PC-3 (cell line): ENCODE measurements around the gene CES5A. TPM values are rescaled to one million over a fixed set of nuclear protein-coding genes. Genes with fewer than 3 reads are reported as not detected.
"Not testable (repeated sequence)": the region's sequence is repeated elsewhere in the genome, so short reads cannot be mapped to it uniquely, and the experiment has no call there.

Experiments
- ATAC-seq: fragments of 200-7000 bp; cut with Tn5 transposase; 2 replicates; pipeline ENCODE4 v1.9.1; 2020; ENCODE audit warnings: mild to moderate bottlenecking, moderate library complexity
- BruUV-seq: library from RNA; stranded (reverse); fragments of 400-500 nt; replicated peaks from 2 replicates; lab custom pipeline; 2021; lab: Mats Ljungman, UMichigan
- CTCF ChIA-PET: fragments of 300-600 bp; sonication (Branson Sonifier 250); formaldehyde crosslinking; loops from one replicate; lab custom pipeline; 2022; ENCODE audit warnings: antibody characterized with exemption; lab: Charles Lee
- POLR2A ChIA-PET: fragments of 300-600 bp; sonication (Branson Sonifier 250); formaldehyde crosslinking; loops from one replicate; lab custom pipeline; 2022; ENCODE audit warnings: antibody characterized with exemption; ENCODE audit not compliant: unreplicated experiment; lab: Charles Lee
- DNase-seq: peaks from one replicate; pipeline ENCODE4 v3.0.0-alpha.2; 2015
- H2AFZ ChIP-seq: fragments of 300-600 bp; sonication (generic); 2 replicates; pipeline ENCODE4 v1.6.0; 2016; ENCODE audit warnings: antibody characterized with exemption, low read length
- H3F3A ChIP-seq: fragments of 300-600 bp; sonication (generic); one replicate; pipeline ENCODE4 v1.6.0; 2017; ENCODE audit warnings: antibody characterized with exemption, low read length, control low read depth, mild to moderate bottlenecking; ENCODE audit not compliant: unreplicated experiment
- H3K27ac ChIP-seq: fragments of 300-600 bp; sonication (generic); 2 replicates; pipeline ENCODE4 v1.5.1; 2016; ENCODE audit warnings: mild to moderate bottlenecking, low read length
- H3K27me3 ChIP-seq: fragments of 300-600 bp; sonication (generic); 2 replicates; pipeline ENCODE4 v1.6.1; 2016; ENCODE audit warnings: low read length, mixed read lengths
- H3K36me3 ChIP-seq: fragments of 300-600 bp; sonication (generic); 2 replicates; pipeline ENCODE4 v1.6.1; 2016; ENCODE audit warnings: low read depth, mixed run types, low read length, mixed read lengths
- H3K4me1 ChIP-seq: fragments of 300-600 bp; sonication (generic); 2 replicates; pipeline ENCODE4 v1.5.1; 2016; ENCODE audit warnings: low read length; ENCODE audit not compliant: insufficient read depth
- H3K4me2 ChIP-seq: fragments of 300-600 bp; sonication (generic); 2 replicates; pipeline ENCODE4 v1.6.0; 2016; ENCODE audit warnings: low read length
- H3K4me3 ChIP-seq: fragments of 300-600 bp; sonication (generic); 2 replicates; pipeline ENCODE4 v1.5.1; 2016; ENCODE audit warnings: mild to moderate bottlenecking, low read length, mixed read lengths
- H3K79me2 ChIP-seq: fragments of 300-600 bp; sonication (generic); 2 replicates; pipeline ENCODE4 v1.6.1; 2017; ENCODE audit warnings: low read length, mixed read lengths
- H3K9ac ChIP-seq: fragments of 300-600 bp; sonication (generic); 2 replicates; pipeline ENCODE4 v1.6.0; 2016; ENCODE audit warnings: mild to moderate bottlenecking, low read length
- H3K9me2 ChIP-seq: fragments of 300-600 bp; sonication (generic); replicated peaks from 2 replicates; pipeline ENCODE4 v1.6.1; 2016; ENCODE audit warnings: mixed run types, low read length, mixed read lengths
- H3K9me3 ChIP-seq: fragments of 300-600 bp; sonication (generic); 2 replicates; pipeline ENCODE4 v1.6.1; 2016; ENCODE audit warnings: low read length, mixed read lengths
- H4K20me1 ChIP-seq: fragments of 300-600 bp; sonication (generic); 2 replicates; pipeline ENCODE4 v1.6.1; 2016; ENCODE audit warnings: low read length, mixed read lengths
- CTCF ChIP-seq: fragments of 300-600 bp; sonication (generic); conservative IDR thresholded peaks from 2 replicates; pipeline ENCODE4 v1.5.1; 2017; ENCODE audit warnings: antibody characterized with exemption, low read depth, mild to moderate bottlenecking, low read length
- EZH2 ChIP-seq: fragments of 300-600 bp; sonication (generic); IDR thresholded peaks from one replicate; pipeline ENCODE4 v1.6.1; 2017; ENCODE audit warnings: antibody characterized with exemption, mild to moderate bottlenecking, low read length; ENCODE audit not compliant: unreplicated experiment
- EZH2phosphoT487 ChIP-seq: fragments of 300-600 bp; sonication (generic); IDR thresholded peaks from 2 replicates; pipeline ENCODE4 v1.6.1; 2018; ENCODE audit warnings: mild to moderate bottlenecking, antibody characterized with exemption, low read length, borderline replicate concordance
- intact Hi-C: fragments of 100-400 bp; cut with micrococcal nuclease; formaldehyde crosslinking; loops from 2 replicates; pipeline ENCODE4 v1.9.0; 2023
- total RNA-seq: library from RNA; depleted of rRNA; stranded (reverse); fragments of >200 nt; gene quantifications from 2 replicates; pipeline ENCODE4 v1.2.3, GENCODE V29; 2014

CES5A gene
- total RNA-seq, 1 experiment from 2014 or later, result not detected

GRCh38 chr16:55835581-55835980, 39.6 kb downstream of the CES5A start:
- H2AFZ ChIP-seq, result no peak overlapping the region
- no peaks in the 10 kb centered on the region for H3F3A ChIP-seq
- no peaks in the 10 kb centered on the region for H3K27me3 ChIP-seq
- intact Hi-C loops, result no loop called here
- ChIA-PET POLR2A (no interaction called here), CTCF (no interaction called here)
- no peak overlapping the region for H3K4me2 ChIP-seq
- no peaks in the 10 kb centered on the region for H3K36me3 ChIP-seq
- no peaks in the 10 kb centered on the region for H4K20me1 ChIP-seq
- ATAC-seq (no peak), DNase-seq (no peak)
- H3K4me1 ChIP-seq, result no peaks in the 10 kb centered on the region
- no peak overlapping the region for H3K4me3 ChIP-seq
- H3K27ac ChIP-seq, result no peak overlapping the region
- no peaks in the 10 kb centered on the region for H3K9me2 ChIP-seq
- H3K9me3 ChIP-seq, result no peaks in the 10 kb centered on the region
- BruUV-seq, result no TSS peak
- H3K79me2 ChIP-seq, result no peaks in the 10 kb centered on the region
- no peak overlapping the region for H3K9ac ChIP-seq
- no peak for TF ChIP-seq EZH2
- TF ChIP-seq CTCF, result no peak
- TF ChIP-seq EZH2phosphoT487, result no peak

GRCh38 chr16:55835173-55835572, 40.0 kb downstream of the CES5A start:
- H3K4me1 ChIP-seq, BruUV-seq, H2AFZ ChIP-seq, H3K79me2 ChIP-seq, H3K4me3 ChIP-seq, H3K9me2 ChIP-seq, H3K36me3 ChIP-seq, H3K27ac ChIP-seq, H3K9ac ChIP-seq, DNase-seq, H3K27me3 ChIP-seq, H3K4me2 ChIP-seq, H3K9me3 ChIP-seq, intact Hi-C loops, POLR2A ChIA-PET, H4K20me1 ChIP-seq, H3F3A ChIP-seq, CTCF ChIA-PET, ATAC-seq: not testable (repeated sequence)

- POLR2A ChIA-PET, result no interaction called here
- no peaks in the 10 kb centered on the region for H3F3A ChIP-seq
- TF ChIP-seq EZH2phosphoT487 (no peak), EZH2 (no peak), CTCF (no peak)
- H3K4me3 ChIP-seq, result no peak overlapping the region
- no peak for ATAC-seq
- DNase-seq, result no peak
- no peaks in the 10 kb centered on the region for H3K36me3 ChIP-seq
- H3K27ac ChIP-seq, result no peak overlapping the region
- CTCF ChIA-PET, result no interaction called here
- H3K27me3 ChIP-seq, result no peaks in the 10 kb centered on the region
- no peak overlapping the region for H3K9ac ChIP-seq
- no TSS peak for BruUV-seq
- intact Hi-C loops, result no loop called here
- H2AFZ ChIP-seq, result no peak overlapping the region
- no peaks in the 10 kb centered on the region for H3K9me3 ChIP-seq
- no peaks in the 10 kb centered on the region for H3K9me2 ChIP-seq
- no peaks in the 10 kb centered on the region for H4K20me1 ChIP-seq
- H3K79me2 ChIP-seq, result no peaks in the 10 kb centered on the region
- H3K4me2 ChIP-seq, result no peak overlapping the region
- no peaks in the 10 kb centered on the region for H3K4me1 ChIP-seq
Observed at GRCh38 chr16:55834049-55834448, 41.1 kb downstream of the CES5A start.
